PC-3 (cell line): Measurements from ENCODE around the gene SPATA6L.

ENCODE experiments used
- EZH2 ChIP-seq: fragments of 300-600 bp; sonication (generic); IDR thresholded peaks from one replicate; pipeline ENCODE4 v1.6.1; 2017; ENCODE audit warnings: antibody characterized with exemption, mild to moderate bottlenecking, low read length; ENCODE audit not compliant: unreplicated experiment
- EZH2phosphoT487 ChIP-seq: fragments of 300-600 bp; sonication (generic); IDR thresholded peaks from 2 replicates; pipeline ENCODE4 v1.6.1; 2018; ENCODE audit warnings: mild to moderate bottlenecking, antibody characterized with exemption, low read length, borderline replicate concordance

DNA sequence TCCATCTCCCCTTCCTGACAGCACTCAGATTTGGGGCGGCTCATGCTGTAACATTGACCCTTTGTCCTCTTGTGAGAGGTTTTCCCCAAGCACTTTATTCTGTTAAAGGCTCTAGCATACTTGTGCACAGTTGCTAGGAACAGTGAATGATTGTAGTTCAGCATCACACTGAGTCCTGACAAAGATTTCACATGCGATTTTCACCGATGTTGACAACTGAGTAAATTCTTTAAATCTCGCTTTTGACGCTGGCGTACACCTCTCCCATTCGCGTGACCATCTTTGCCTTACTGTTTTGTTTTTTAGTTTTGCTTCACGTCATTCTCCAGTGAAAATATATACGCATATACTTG lies 13.9 kb upstream of the SPATA6L start:
- TF ChIP-seq EZH2 (no peak), EZH2phosphoT487 (no peak)
